ENCODE measurements around the gene ZBTB20.

ZBTB20 gene

DNA sequence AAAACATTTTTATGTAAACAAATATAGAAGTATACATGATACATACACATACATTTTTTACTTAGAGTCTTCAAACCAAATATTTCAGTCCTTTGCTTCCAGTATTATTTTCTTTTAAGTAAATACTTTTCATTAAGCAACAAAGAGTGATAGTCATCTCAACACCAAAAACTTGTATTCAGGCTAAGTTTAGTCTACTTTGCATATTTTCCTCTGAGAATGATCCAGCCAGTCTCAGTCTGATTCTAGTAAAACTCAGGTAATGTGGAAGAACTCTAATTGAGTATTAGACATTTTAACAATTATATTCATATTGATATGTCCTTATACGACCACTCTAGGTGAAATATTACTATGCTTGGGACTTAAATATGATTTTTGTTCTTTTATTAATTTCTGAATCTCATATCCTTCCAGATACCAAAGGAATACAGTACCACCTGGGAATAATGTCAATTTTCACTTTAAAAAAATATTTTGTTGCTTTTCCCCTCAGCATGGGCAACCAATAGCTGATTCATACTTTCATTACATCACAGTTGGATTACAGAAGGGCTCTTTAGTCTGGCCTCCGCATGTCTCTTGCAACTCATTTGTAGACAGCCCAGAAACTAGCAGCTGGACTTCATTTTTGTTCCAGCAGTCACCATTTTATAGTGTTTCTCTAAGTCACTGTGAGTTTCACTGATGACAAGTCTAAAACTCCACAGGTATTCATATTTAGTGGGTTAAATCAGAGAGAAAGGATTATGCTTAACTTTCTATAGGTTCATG is 390.4 kb downstream of the ZBTB20 start:
- no peak for DNase-seq

DNA sequence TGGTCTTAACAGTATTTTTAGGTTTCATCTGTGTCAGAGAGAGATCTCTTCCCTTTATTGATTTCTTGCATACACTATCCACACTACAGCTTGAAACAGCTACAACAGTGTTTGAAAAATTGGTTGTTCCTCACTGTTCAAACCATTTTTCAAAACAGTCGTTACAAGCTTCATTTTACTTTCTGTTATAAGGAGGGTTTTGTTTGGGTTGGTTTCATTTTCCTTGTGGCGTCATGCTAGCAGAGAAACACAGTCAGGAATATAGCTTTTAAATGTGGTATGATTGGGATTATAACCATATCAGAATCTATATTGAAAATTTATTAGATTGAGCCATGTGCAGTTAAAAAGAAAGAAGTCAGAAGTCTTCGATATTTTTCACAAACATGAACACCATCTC is 400.6 kb downstream of the ZBTB20 start:
- no peak for DNase-seq

DNA sequence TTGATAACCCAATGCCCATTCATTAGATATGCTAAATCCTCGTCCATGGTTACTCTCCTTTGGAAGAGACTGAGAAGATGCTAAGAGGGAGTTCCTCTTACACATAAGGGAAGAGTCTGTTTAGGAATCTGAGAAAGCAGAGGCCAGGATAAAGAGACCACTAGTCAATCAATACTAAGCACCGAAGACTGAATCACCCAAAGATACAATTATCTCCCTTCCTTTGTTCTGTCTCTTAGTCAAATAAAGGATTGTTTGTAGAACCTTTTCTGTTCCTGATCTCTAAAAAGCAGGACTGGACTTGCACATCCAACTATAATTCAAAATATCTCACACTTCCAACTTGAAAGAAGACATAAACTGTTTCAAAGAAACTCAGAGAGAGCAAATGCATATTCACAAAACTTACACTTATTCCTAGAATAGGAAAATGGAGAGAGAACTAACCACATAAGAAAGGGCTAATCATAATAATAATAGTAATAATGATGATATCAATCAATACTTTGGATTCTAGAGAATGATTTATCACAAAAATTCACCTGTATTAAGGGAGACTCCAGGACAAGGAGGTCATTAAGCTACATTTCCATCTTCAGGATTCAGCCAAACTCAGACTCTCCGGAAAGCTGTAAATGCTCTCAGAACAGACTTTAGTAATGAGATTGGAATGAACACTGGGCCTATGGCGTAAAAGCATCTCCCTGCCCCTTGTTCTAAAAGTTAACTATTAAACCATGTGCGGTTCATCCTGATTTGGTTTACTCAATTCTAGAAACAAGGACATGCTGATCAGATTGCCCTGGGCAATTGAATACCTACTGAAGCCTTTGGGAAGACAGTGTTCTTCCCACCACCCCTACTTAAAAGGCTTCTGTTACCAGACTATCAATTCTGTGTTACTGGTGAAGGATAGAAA is 401.5 kb downstream of the ZBTB20 start:
- DNase-seq: no peak

- no peak for DNase-seq
Observed at GRCh38 chr3:114743746-114744485, 403.2 kb downstream of the ZBTB20 start.

- DNase-seq: no peak
Observed at GRCh38 chr3:114741066-114741465, 406.0 kb downstream of the ZBTB20 start.

- DNase-seq: no peak
Observed at GRCh38 chr3:114739627-114740026, 407.5 kb downstream of the ZBTB20 start.

GRCh38 chr3:114732353-114732752 is 414.7 kb downstream of the ZBTB20 start:
- no peak for DNase-seq

DNA sequence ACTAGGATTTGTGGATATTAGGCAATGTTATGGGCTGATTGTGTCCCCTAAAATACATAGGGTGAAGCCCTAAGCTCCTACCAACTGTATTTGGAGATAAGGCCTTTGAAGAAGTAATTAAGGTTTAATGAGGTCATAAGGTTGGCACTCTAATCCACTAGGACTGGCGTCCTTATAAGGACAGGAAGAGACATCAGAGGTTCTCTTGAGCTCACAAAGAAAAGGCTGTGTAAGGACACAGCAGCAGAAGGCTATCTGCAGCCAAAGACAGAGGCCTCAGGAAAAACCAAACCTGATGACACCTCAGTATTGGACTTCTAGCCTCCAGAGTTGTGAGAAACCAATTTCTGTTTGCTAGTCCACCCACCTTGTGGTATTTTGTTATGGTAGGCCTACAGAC is 416.7 kb downstream of the ZBTB20 start:
- DNase-seq: no peak

DNA sequence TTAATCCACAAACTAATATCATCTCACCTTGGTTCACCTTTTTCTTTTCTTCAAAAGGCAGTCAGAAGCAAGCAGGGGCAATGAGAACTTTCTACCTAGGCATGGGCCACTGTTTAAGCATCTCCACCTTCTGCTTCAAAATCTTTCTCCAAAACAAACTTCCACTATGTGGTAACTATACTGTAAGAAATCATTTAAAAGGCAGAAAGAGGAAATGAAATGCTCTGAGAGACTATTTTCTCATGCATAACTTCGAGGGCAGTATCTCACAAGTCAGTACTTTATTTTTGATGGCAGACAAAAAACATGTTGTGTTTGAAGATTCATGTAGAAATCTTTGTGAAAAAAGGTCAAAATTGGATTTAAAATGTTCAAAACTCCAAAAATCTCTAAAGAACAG is 419.7 kb downstream of the ZBTB20 start:
- DNase-seq: no peak

DNA sequence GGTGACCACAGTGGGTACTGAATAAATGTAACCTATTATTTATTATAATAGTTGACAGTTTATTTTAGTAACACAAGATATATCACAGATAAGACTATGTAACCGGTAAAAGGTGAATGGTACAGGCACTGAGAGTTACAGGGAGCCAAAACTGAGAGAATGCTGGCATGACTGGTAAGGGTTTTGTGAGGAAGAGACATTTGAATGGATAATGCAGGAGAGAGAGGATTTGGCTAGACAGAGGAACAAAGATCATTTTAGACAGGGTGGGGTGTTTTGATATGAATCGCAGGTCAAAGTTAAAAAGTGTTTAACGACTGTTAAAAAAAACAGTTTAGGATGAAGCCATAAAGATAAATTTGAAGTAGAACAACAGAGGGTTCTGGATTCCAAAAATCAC is 421.1 kb downstream of the ZBTB20 start:
- DNase-seq: no peak

- no peak for DNase-seq
Observed at GRCh38 chr3:114722530-114722929, 424.6 kb downstream of the ZBTB20 start.

GRCh38 chr3:114721864-114722263 is 425.2 kb downstream of the ZBTB20 start:
- no peak for DNase-seq

DNA sequence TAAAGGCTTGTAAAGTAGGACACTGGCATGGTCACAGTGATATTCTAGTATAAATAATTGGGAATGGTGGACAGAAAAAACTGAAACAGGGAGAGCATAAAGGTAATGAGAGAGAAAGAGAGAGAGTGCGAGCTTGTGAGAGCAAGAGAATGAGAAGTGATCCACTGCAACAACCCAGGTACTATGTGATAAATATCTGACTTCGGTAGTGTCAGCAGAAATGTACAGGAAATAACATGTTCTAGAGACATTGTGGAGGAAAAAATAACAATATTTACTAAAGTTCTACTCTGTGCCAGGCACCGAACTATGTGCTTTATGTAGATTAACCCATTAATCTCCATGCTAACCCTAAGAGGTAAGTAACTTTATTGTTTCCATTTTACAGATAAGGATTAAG is 425.9 kb downstream of the ZBTB20 start:
- no peak for DNase-seq

GRCh38 chr3:114718898-114719210 is 428.2 kb downstream of the ZBTB20 start:
- DNase-seq: no peak

DNA sequence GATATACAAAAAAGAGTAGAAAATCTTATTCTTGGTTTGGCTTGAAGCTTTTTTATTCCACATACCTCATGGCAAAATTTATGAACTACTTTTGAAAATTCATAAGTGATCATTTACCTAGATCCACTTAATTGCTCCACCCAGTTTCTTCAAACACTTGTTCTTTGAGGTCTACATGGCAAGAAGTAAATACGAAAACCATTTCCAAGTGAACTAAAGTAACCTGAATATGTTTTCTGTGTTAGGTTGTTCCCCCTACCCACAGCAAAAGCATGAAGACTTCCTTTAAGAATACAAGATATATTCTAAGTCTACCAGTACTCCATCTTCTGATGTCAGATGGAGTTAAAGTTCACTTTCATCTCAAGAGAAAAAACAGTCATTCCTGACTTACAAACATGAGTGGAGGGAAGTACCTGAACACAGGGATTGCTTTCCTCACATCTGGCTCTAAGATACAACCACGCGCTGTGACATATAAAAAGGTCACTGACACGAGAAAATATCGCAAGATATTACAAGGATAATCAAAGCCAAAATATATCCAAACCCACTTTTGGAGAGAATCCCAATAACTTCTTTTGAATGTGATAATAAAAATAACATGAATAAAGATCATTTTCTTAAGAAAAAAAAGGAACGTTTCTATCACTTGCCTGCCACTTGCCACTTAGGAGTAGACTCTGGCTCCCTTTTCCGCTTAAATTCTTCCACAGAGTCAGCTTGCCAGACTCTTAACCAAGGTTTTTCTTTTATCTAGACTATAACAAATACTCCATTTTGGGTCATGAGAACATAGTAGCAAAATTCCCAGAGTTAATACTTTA is 428.8 kb downstream of the ZBTB20 start:
- DNase-seq: no peak

- no peak for DNase-seq
Observed at GRCh38 chr3:114716916-114717315, 430.2 kb downstream of the ZBTB20 start.

- DNase-seq: no peak
Observed at GRCh38 chr3:114716126-114716525, 431.0 kb downstream of the ZBTB20 start.

DNA sequence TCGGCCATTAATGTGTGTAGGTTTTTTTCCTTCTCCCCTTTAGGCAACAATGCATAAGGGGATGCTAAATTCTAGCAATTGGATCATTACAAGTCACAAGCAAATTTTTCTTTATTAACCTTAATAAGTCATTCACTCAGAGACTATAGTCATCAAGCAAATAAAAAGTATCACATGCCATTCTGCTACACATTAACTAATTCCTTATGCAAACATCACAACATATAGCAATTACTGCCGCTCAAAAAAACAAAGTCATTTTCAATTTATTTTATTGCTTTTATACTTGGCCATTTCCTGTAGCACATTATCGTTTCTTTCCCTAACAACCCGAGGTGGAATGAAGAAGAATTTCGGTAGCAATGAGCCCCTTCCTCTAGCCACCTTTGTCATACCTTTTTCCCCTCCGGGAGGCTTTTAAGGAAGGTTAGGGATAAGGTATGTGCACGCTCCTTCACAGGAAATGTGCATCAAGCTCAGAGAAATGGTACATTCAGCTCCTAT is 432.1 kb downstream of the ZBTB20 start:
- no peak for DNase-seq

- no peak for DNase-seq
Observed at GRCh38 chr3:114714237-114714636, 432.9 kb downstream of the ZBTB20 start.

- DNase-seq: no peak
Observed at GRCh38 chr3:114712728-114713492, 434.2 kb downstream of the ZBTB20 start.

DNA sequence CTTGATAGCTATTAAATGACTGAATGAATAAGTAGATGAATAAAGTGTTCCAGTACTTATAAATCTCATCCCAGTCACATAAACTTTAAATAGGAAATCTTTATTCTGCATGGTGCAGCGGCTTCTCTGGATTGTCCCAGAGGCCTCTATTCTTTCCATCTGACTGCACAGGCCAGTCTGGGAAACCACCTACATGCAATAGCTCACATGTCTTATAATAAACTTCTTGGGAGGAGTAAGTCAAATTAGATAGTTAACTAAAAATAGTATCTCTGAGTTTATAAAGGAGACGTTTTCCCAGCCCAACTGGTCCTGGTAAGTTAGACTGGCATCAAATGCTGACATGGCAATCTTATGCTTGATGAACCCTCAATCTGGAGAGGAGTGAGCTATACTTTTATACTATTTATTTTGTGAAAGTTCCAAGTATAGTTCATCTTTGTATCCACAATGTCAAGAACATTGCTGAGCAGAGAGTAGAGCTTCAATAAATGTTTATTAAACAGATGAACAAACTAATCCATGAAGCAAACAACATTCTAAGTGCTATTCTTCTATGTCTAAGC is 435.7 kb downstream of the ZBTB20 start:
- DNase-seq: no peak
